Amygdala (tissue), 56 donors: Measurements from ENCODE around the gene COX10.

ENCODE experiments used
- DNase-seq, 56 donors: peaks; one replicate each; lab custom pipeline; 2025; lab: John Stamatoyannopoulos, UW

COX10 gene

GRCh38 chr17:14116263-14117024 lies 47.1 kb downstream of the COX10 start:
- no peak for DNase-seq

GRCh38 chr17:14118951-14119350 lies 49.6 kb downstream of the COX10 start:
- DNase-seq = no peak

DNA sequence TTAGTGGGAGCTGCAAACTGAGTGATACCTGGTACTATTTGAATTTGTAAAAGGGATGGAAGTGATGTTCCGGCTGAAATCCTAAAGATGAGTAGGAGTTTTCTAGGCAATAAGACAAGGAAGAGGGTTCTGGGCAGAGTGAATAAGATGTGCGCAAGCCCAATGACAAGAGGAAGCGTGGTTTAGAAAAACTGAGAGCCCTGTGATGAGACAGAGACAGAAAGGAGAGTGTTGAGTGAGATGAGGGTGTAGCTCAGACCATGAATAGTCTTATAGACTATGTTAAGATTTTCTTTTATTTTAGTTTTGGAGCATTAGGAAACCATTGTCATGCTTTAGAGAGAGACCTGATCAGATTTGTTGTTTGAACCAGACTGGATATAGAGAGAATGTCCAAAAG lies 50.2 kb downstream of the COX10 start:
- no peak for DNase-seq

- DNase-seq = no peak
Measured at GRCh38 chr17:14121952-14122351, 52.6 kb downstream of the COX10 start.

DNA sequence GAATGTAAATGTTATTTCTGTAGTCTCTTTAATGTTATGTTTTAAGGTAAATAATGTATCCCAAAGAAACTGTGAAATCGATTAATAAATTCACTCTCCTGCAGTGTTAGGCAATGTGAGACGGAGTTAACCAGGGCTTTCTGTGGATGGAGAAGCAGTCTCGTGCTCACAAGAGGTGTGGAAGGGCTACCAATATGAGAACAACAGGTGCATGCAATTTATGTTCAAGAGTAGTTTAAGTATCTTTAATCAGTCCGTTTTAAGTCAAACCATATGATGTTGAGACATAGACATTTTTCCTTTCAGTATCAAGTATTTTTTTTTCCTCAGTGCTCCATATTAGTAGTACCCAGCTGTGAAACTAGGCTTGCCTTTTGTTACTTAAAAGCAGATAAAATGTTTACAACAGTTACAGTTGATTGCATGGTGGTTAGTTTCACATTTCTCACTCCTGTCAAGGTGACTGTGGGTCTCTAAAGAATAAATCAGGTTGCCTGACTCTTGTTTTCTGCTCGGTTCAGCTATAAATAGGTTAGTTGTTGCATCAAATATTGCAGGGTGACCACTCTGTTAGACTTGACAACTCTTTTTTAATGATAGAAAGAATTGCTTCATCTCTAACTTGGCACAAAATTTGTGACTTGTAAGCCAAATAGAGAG lies 54.4 kb downstream of the COX10 start:
- DNase-seq = no peak

- DNase-seq = no peak
Measured at GRCh38 chr17:14124854-14125253, 55.5 kb downstream of the COX10 start.

DNA sequence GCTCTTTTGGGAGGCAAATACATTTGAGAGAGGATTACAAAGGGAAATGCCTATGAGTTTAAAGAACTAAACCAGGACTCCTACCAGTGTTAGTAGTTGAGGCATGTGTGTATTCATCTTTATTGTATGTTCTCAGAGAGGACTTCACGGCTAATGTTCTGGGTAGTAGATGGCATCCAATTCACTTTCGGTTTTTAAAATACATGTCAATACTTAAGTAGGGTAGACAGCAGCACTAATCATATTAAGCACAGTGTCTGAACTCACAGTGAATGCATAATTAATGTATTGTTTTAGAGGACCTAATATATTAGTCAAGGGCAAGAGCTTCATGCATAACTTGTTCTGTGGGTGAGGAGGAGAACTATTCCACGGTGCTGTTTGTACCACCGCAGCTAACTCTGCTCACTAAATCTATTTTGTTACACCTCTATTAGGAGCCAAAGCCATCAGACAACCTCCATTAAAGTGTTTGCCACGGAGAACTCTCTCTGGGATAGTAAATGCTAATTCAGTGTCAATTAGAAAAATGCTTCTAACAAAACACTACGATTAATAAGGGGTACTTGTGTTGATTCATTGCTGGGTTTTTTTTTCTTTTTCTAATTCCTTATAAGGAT lies 56.3 kb downstream of the COX10 start:
- DNase-seq = no peak

- DNase-seq = no peak
Measured at GRCh38 chr17:14133104-14133503, 63.8 kb downstream of the COX10 start.

GRCh38 chr17:14134456-14134855 lies 65.2 kb downstream of the COX10 start:
- DNase-seq = no peak

- DNase-seq = no peak
Measured at GRCh38 chr17:14135906-14136590, 66.7 kb downstream of the COX10 start.

DNA sequence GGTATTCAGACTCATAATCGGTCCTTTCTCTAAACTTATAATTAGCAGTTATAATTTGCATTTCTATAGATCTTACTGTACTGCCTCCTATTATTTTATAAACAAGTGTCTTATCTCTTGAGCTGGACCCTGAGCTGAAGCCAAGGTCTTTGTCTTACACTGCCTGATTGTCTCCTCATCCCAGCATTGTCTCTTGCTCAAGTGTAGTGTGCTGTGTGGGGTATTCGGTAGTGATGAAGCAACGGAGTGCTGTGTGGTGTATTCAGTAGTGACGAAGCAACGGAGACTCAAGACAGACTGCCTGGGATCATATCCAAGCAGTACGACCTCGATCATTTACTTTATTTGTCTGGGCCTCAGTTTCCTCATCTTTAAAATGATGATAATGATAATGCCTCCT lies 69.3 kb downstream of the COX10 start:
- DNase-seq = no peak

DNA sequence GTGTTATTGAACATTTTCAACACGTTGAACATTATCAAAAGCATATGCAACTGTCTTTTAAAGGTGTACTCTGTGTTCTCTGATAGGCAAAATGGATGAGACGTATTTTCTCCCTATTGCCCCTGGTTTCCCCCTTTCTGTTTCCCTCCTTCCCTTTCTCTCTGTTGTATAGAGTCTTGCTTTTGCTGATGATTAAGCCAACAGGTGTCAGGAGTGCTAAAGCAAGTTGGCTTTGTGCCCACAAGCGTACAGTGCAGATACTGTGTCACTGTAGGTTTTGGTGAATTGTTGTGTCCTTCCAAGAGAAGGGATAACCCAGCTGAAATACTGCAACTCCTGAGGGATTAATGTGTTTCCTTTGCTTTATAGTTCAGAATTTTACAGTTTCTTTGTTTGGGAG lies 74.4 kb downstream of the COX10 start:
- DNase-seq = no peak

GRCh38 chr17:14144508-14144907 lies 75.2 kb downstream of the COX10 start:
- DNase-seq = no peak

- DNase-seq = no peak
Measured at GRCh38 chr17:14149751-14150150, 80.4 kb downstream of the COX10 start.

DNA sequence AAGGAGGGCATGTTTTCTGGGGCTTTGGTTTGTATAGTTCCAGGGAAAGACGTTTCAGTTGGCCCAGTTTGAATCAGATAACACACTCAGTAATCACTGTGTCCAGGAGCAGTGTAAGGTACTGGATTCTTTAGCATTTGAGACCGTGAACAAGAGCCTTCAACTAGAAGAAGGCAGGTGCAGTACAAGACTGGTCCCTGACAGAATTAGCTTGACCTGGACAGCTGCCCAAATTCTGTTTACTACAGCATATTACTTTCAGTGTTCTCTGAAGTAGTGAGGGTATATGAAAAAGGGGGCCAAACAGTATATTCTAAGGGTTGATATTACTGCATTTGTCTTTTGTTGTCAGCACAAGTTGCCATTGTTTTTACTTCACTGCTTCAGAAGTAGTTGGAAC lies 81.3 kb downstream of the COX10 start:
- no peak for DNase-seq

DNA sequence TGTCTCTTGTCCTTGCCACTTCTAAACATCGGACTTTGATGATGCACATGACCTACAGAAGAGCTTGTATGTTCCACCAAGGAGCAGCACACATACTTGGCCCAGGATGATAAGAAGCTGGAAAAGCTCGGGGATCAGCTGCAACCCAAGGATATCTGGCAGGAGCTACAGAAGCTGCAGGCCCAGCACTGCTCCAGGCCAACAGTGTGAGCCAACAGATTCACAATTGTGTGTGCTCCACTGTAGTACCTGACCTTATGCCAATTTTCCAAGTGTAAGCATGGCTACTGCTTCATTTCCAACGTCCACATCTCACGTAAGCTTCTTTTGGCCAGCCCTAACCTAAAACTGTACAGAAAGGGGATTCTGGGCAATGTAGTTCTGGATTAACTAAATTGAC lies 83.4 kb downstream of the COX10 start:
- DNase-seq = no peak

DNA sequence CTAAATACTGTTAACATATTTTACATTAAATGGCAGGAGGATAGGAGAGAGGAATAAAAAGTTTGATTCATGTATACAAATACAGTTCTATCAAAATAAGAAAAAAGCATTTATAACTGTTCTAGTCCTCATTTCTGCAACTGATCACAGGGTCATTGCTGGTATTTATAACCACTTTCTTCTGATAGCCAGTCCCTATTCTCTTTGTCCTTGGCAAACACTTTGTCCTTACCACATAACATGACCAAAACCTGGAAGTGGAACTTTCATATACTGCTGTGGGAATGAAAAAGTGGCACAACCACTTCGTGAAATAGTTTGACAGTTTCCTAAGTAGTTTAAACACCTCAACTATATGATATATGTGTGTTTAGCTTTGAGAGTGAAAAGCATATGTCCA lies 84.1 kb downstream of the COX10 start:
- no peak for DNase-seq

DNA sequence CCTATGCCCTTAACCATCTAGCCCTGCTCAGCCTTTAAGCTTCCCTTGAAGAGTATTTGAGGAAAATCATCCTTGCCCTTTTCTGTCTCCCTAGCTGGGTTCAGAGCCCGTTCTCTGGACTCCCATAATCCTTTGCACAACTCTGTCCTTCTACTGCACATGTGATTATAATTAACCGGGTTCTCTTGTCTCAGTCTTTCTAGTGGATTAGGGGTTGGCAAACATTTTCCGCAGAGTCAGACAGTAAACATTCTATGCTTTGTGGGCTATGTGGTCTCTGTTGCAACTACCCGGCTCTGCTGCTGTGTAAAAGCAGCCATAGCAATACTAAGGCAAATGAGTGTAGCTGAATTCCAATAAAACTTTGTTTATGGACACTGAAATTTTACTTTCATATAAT lies 87.4 kb downstream of the COX10 start:
- no peak for DNase-seq

DNA sequence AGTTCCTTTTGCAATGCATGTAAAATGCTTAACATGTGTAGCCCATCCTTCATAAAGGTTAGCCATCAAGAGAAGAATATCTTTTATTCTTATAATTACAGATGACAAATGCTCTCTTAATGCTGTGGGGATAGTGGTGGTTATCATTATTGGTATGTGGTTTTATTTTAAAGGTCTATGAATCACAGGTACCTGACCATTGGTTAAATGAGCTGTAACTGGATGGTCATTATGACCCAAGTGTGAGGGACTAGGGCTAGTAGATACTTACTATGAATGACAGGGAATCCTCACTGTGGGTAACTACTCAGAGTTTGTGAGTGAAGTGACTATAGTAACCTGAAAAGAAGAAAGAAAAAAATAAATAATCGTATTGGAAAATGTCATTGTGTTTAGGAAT lies 88.5 kb downstream of the COX10 start:
- no peak for DNase-seq

GRCh38 chr17:14158707-14159106 lies 89.4 kb downstream of the COX10 start:
- DNase-seq = no peak

GRCh38 chr17:14161419-14161818 lies 92.1 kb downstream of the COX10 start:
- DNase-seq = no peak
